GM23338 (cell line): Measurements from ENCODE around the gene C11orf54. TPM values are rescaled to one million over a fixed set of nuclear protein-coding genes. Genes with fewer than 3 reads are reported as not detected.

ENCODE experiments used
- ATAC-seq: fragments of 200-7000 bp; cut with Tn5 transposase; 3 replicates; pipeline ENCODE4 v1.9.1; 2020
- DNase-seq: peaks from one replicate; pipeline ENCODE4 v3.0.0-alpha.2; 2015; ENCODE audit warnings: low spot score
- H2AFZ ChIP-seq: fragments of 200-600 bp; sonication (generic); 2 replicates; pipeline ENCODE4 v1.8.0; 2016; ENCODE audit warnings: antibody characterized with exemption, mild to moderate bottlenecking, moderate library complexity
- H3F3A ChIP-seq: fragments of 200-600 bp; sonication (generic); replicated peaks from 2 replicates; pipeline ENCODE4 v1.8.0; 2017; ENCODE audit warnings: antibody characterized with exemption, mixed run types, low read depth
- H3K27ac ChIP-seq: fragments of 200-600 bp; sonication (generic); 2 replicates; pipeline ENCODE4 v1.6.1; 2016; ENCODE audit warnings: low read depth
- H3K27me3 ChIP-seq: fragments of 200-600 bp; sonication (generic); 2 replicates; pipeline ENCODE4 v1.8.0; 2016; ENCODE audit warnings: mild to moderate bottlenecking, mixed run types, moderate library complexity; ENCODE audit not compliant: insufficient read depth
- H3K36me3 ChIP-seq: fragments of 200-600 bp; sonication (generic); 2 replicates; pipeline ENCODE4 v1.8.0; 2016; ENCODE audit warnings: mild to moderate bottlenecking; ENCODE audit not compliant: insufficient read depth
- H3K4me1 ChIP-seq: fragments of 200-600 bp; sonication (generic); 2 replicates; pipeline ENCODE4 v1.8.0; 2016; ENCODE audit warnings: mild to moderate bottlenecking, moderate library complexity; ENCODE audit not compliant: insufficient read depth
- H3K4me2 ChIP-seq: fragments of 200-600 bp; sonication (generic); 2 replicates; pipeline ENCODE4 v1.7.1; 2017; ENCODE audit warnings: mixed run types
- H3K4me3 ChIP-seq: fragments of 200-600 bp; sonication (generic); 2 replicates; pipeline ENCODE4 v1.6.1; 2016; ENCODE audit warnings: mixed run types
- H3K79me2 ChIP-seq: fragments of 200-600 bp; sonication (generic); replicated peaks from 2 replicates; pipeline ENCODE4 v1.8.0; 2017; ENCODE audit warnings: mild to moderate bottlenecking; ENCODE audit not compliant: insufficient read depth
- H3K9me2 ChIP-seq: fragments of 200-600 bp; sonication (generic); 2 replicates; pipeline ENCODE4 v1.8.0; 2017; ENCODE audit not compliant: insufficient read depth
- H4K20me1 ChIP-seq: fragments of 200-600 bp; sonication (generic); replicated peaks from 2 replicates; pipeline ENCODE4 v1.8.0; 2017; ENCODE audit warnings: mild to moderate bottlenecking; ENCODE audit not compliant: insufficient read depth
- H3K27ac Mint-ChIP-seq: 2 replicates; pipeline ENCODE4 v1.8.0; 2020; ENCODE audit warnings: inconsistent platforms, mild to moderate bottlenecking, moderate library complexity, mixed read lengths
- H3K27me3 Mint-ChIP-seq: 3 replicates; pipeline ENCODE4 v1.8.0; 2022; ENCODE audit warnings: low read depth, mild to moderate bottlenecking, moderate library complexity, mixed read lengths, inconsistent platforms; ENCODE audit not compliant: insufficient read depth, poor library complexity
- H3K36me3 Mint-ChIP-seq: 3 replicates; pipeline ENCODE4 v1.8.0; 2021; ENCODE audit warnings: low read depth, mild to moderate bottlenecking, inconsistent platforms, moderate library complexity, mixed read lengths
- H3K4me1 Mint-ChIP-seq: 3 replicates; pipeline ENCODE4 v1.8.0; 2020; ENCODE audit warnings: mild to moderate bottlenecking, inconsistent platforms, mixed read lengths
- H3K4me3 Mint-ChIP-seq: 3 replicates; pipeline ENCODE4 v1.8.0; 2021; ENCODE audit warnings: moderate library complexity, mild to moderate bottlenecking, inconsistent platforms, mixed read lengths
- H3K9me3 Mint-ChIP-seq: 3 replicates; pipeline ENCODE4 v1.8.0; 2020; ENCODE audit warnings: moderate library complexity, mild to moderate bottlenecking, inconsistent platforms, mixed read lengths
- CREB1 ChIP-seq: fragments of 250-450 bp; sonication (Bioruptor Pico); IDR thresholded peaks from 2 replicates; pipeline ENCODE4 v1.5.0; 2020; ENCODE audit warnings: low read depth, mild to moderate bottlenecking, moderate library complexity
- EZH2 ChIP-seq: fragments of 200-600 bp; sonication (generic); IDR thresholded peaks from one replicate; pipeline ENCODE4 v1.8.0; 2017; ENCODE audit warnings: antibody characterized with exemption, mild to moderate bottlenecking, low read depth; ENCODE audit not compliant: unreplicated experiment
- EZH2phosphoT487 ChIP-seq: fragments of 200-600 bp; sonication (generic); IDR thresholded peaks from one replicate; pipeline ENCODE4 v1.8.1; 2018; ENCODE audit warnings: antibody characterized with exemption; ENCODE audit not compliant: unreplicated experiment
- JUNB ChIP-seq: IDR thresholded peaks from one replicate; pipeline ENCODE4 v1.6.1; 2016; ENCODE audit warnings: antibody characterized with exemption; ENCODE audit not compliant: unreplicated experiment
- NANOG ChIP-seq: IDR thresholded peaks from 2 replicates; pipeline ENCODE4 v1.6.1; 2016; ENCODE audit warnings: antibody characterized with exemption, borderline replicate concordance
- POLR2AphosphoS5 ChIP-seq: IDR thresholded peaks from 2 replicates; pipeline ENCODE4 v1.6.1; 2016; ENCODE audit warnings: antibody characterized with exemption, low read depth
- STAT1 ChIP-seq: IDR thresholded peaks from one replicate; pipeline ENCODE4 v1.6.1; 2016; ENCODE audit warnings: antibody characterized with exemption; ENCODE audit not compliant: unreplicated experiment
- ZNF331 ChIP-seq: fragments of 250-450 bp; sonication (Bioruptor Pico); IDR thresholded peaks from 2 replicates; pipeline ENCODE4 v1.5.0; 2020; ENCODE audit warnings: low read depth, mild to moderate bottlenecking, moderate library complexity
- ZNF462 ChIP-seq: fragments of 250-450 bp; sonication (Bioruptor Pico); IDR thresholded peaks from 2 replicates; pipeline ENCODE4 v1.5.0; 2020; ENCODE audit warnings: mild to moderate bottlenecking, moderate library complexity
- polyA plus RNA-seq: library from polyadenylated mRNA; unstranded; fragments of >200 nt; fragmentation: Nextera tagmentation; extraction: Ambion mirVana; gene quantifications from 2 replicates; pipeline ENCODE4 v1.2.1, GENCODE V29; 2016
- total RNA-seq: library from RNA; depleted of rRNA; stranded (reverse); fragments of >200 nt; shearing (Covaris generic); gene quantifications from 2 replicates; pipeline ENCODE4 v1.2.3, GENCODE V29; 2014
- TF ChIP-seq, protein P1 (sequence below), 2 experiments: fragments of 200-600 bp in 1 of 2; sonication (generic) in 1 of 2; conservative IDR thresholded peaks; 2 replicates each; pipeline versions ENCODE4 v1.5.1 to v1.6.1; 2016 to 2017; ENCODE audit warnings: antibody characterized with exemption in 2 of 2, low read depth in 2 of 2, mild to moderate bottlenecking in 2 of 2, moderate library complexity in 1 of 2
- TF ChIP-seq, protein P2 (sequence below): IDR thresholded peaks from one replicate; pipeline ENCODE4 v1.6.1; 2018; ENCODE audit warnings: antibody characterized with exemption; ENCODE audit not compliant: unreplicated experiment

The C11orf54 gene
- total and polyA plus RNA-seq, 2 experiments from 2014 or later = 35.8 to 38.8 TPM

DNA sequence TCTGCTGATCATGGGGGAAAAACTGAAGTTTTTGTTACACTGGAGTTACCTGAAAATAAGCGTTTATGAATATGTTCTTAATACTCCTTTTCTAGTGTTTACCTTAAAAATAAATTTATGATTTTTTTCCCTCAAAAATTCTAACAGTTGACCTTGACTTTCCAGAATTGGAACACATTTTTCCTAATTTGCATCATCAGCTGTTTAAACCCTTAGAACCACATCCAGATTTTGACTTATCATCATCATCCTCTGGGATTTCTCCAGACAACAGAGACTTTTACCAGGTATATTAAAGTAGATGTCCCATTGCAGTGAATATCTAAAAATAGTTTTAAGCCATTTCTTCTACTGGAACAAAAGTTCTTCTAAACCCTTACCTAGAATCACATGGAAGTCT, 17.4 kb upstream of the C11orf54 start:
- H4K20me1 ChIP-seq = no peaks in the 10 kb centered on the region
- ATAC-seq = no peak
- H3F3A ChIP-seq = peaks cover 13% of the 10 kb centered on the region
- no peak overlapping the region for H3K4me3 Mint-ChIP-seq
- H3K27ac Mint-ChIP-seq = no peak overlapping the region
- H3K4me3 ChIP-seq = no peak overlapping the region
- no peaks in the 10 kb centered on the region for H3K4me1 Mint-ChIP-seq
- no peaks in the 10 kb centered on the region for H3K27me3 ChIP-seq
- no peak overlapping the region for H3K4me2 ChIP-seq
- H3K36me3 Mint-ChIP-seq = peaks cover 59% of the 10 kb centered on the region
- TF ChIP-seq ZNF462 = no peak
- TF ChIP-seq NANOG = no peak
- TF ChIP-seq STAT1 = no peak
- no peak for TF ChIP-seq JUNB
- TF ChIP-seq, protein P1, sequence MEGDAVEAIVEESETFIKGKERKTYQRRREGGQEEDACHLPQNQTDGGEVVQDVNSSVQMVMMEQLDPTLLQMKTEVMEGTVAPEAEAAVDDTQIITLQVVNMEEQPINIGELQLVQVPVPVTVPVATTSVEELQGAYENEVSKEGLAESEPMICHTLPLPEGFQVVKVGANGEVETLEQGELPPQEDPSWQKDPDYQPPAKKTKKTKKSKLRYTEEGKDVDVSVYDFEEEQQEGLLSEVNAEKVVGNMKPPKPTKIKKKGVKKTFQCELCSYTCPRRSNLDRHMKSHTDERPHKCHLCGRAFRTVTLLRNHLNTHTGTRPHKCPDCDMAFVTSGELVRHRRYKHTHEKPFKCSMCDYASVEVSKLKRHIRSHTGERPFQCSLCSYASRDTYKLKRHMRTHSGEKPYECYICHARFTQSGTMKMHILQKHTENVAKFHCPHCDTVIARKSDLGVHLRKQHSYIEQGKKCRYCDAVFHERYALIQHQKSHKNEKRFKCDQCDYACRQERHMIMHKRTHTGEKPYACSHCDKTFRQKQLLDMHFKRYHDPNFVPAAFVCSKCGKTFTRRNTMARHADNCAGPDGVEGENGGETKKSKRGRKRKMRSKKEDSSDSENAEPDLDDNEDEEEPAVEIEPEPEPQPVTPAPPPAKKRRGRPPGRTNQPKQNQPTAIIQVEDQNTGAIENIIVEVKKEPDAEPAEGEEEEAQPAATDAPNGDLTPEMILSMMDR (conservative IDR thresholded peaks at IDR 0.05; ENCODE audit: low read depth in 2 of 2) = no peak
- TF ChIP-seq, protein P2, sequence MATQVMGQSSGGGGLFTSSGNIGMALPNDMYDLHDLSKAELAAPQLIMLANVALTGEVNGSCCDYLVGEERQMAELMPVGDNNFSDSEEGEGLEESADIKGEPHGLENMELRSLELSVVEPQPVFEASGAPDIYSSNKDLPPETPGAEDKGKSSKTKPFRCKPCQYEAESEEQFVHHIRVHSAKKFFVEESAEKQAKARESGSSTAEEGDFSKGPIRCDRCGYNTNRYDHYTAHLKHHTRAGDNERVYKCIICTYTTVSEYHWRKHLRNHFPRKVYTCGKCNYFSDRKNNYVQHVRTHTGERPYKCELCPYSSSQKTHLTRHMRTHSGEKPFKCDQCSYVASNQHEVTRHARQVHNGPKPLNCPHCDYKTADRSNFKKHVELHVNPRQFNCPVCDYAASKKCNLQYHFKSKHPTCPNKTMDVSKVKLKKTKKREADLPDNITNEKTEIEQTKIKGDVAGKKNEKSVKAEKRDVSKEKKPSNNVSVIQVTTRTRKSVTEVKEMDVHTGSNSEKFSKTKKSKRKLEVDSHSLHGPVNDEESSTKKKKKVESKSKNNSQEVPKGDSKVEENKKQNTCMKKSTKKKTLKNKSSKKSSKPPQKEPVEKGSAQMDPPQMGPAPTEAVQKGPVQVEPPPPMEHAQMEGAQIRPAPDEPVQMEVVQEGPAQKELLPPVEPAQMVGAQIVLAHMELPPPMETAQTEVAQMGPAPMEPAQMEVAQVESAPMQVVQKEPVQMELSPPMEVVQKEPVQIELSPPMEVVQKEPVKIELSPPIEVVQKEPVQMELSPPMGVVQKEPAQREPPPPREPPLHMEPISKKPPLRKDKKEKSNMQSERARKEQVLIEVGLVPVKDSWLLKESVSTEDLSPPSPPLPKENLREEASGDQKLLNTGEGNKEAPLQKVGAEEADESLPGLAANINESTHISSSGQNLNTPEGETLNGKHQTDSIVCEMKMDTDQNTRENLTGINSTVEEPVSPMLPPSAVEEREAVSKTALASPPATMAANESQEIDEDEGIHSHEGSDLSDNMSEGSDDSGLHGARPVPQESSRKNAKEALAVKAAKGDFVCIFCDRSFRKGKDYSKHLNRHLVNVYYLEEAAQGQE = no peak
- no peak for TF ChIP-seq POLR2AphosphoS5
- TF ChIP-seq EZH2 = no peak
- TF ChIP-seq CREB1 (CRISPR knock-in tag) = no peak
- TF ChIP-seq EZH2phosphoT487 = no peak
- no peak for TF ChIP-seq ZNF331 (CRISPR knock-in tag)
- H3K79me2 ChIP-seq = no peaks in the 10 kb centered on the region
- DNase-seq = no peak
- no peaks in the 10 kb centered on the region; the same call in 2 of the 3 replicates for H3K9me3 Mint-ChIP-seq
- no peaks in the 10 kb centered on the region for H3K9me2 ChIP-seq
- no peak overlapping the region for H3K27ac ChIP-seq
- no peaks in the 10 kb centered on the region for H3K4me1 ChIP-seq
- H3K27me3 Mint-ChIP-seq = peaks cover 9% of the 10 kb centered on the region
- peaks cover 22% of the 10 kb centered on the region; the same call in 1 of the 2 replicates for H3K36me3 ChIP-seq
- H2AFZ ChIP-seq = no peak overlapping the region
